GM10248 (cell line): ENCODE measurements around the gene RASSF8.

ENCODE experiments used
- CTCF ChIA-PET: fragments of 300-600 bp; sonication (Branson Sonifier 250); formaldehyde crosslinking; extraction: SDS; loops from one replicate; lab custom pipeline; 2021; ENCODE audit warnings: antibody characterized with exemption; lab: Yijun Ruan, JAX
- POLR2A ChIA-PET: fragments of 350-650 bp; sonication (Branson Sonifier 250); formaldehyde crosslinking; extraction: SDS; loops from one replicate; lab custom pipeline; 2020; ENCODE audit warnings: antibody characterized with exemption; lab: Yijun Ruan, JAX
- DNase-seq: peaks from one replicate; pipeline ENCODE4 v3.0.0; 2012; ENCODE audit errors: extremely low spot score
- TF ChIP-seq, protein P1 (sequence below): IDR thresholded peaks from 2 replicates; pipeline ENCODE4 v1.5.1; 2012; ENCODE audit warnings: mild to moderate bottlenecking, low read depth; ENCODE audit errors: extremely low read depth, missing control alignments, control extremely low read depth

RASSF8 gene

DNA sequence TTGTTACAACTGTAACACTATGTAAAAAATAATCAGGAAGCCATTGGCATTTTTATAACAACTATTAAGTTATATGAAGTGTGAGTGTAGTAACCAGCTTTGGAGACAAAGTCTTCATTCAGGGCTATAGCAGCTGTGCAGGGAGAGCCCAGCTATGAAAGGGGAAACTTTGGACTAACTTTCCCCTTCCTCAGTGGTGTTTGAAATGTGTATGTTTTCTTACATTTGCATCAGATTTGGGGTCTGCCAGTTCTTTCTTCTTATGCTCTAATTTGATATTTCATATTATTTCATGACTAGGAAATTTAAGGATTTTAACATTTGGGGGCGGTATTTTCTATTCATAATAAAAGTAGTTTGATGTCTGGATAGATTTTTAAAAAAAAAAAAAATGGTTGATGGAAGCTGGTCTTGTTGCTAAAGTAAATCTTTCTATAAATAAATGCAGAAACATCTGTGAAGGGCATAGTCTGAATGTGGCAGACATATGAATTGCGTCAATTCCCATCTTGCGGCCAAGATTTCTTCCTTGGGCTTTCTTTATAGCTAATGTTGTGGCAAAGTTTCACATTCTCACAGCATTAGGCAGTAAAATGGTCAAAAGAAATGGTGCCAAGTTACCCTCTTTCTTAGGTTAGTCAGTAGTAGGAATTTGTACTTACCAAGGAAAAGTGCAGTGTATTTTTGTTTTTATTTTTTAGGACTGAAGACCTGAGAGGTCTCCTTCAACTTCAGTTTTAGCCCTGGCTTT is 35.6 kb downstream of the RASSF8 start:
- ChIA-PET CTCF (no interaction called here), POLR2A (no interaction called here)
- TF ChIP-seq, protein P1, sequence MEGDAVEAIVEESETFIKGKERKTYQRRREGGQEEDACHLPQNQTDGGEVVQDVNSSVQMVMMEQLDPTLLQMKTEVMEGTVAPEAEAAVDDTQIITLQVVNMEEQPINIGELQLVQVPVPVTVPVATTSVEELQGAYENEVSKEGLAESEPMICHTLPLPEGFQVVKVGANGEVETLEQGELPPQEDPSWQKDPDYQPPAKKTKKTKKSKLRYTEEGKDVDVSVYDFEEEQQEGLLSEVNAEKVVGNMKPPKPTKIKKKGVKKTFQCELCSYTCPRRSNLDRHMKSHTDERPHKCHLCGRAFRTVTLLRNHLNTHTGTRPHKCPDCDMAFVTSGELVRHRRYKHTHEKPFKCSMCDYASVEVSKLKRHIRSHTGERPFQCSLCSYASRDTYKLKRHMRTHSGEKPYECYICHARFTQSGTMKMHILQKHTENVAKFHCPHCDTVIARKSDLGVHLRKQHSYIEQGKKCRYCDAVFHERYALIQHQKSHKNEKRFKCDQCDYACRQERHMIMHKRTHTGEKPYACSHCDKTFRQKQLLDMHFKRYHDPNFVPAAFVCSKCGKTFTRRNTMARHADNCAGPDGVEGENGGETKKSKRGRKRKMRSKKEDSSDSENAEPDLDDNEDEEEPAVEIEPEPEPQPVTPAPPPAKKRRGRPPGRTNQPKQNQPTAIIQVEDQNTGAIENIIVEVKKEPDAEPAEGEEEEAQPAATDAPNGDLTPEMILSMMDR, result no peak
- no peak for DNase-seq

DNA sequence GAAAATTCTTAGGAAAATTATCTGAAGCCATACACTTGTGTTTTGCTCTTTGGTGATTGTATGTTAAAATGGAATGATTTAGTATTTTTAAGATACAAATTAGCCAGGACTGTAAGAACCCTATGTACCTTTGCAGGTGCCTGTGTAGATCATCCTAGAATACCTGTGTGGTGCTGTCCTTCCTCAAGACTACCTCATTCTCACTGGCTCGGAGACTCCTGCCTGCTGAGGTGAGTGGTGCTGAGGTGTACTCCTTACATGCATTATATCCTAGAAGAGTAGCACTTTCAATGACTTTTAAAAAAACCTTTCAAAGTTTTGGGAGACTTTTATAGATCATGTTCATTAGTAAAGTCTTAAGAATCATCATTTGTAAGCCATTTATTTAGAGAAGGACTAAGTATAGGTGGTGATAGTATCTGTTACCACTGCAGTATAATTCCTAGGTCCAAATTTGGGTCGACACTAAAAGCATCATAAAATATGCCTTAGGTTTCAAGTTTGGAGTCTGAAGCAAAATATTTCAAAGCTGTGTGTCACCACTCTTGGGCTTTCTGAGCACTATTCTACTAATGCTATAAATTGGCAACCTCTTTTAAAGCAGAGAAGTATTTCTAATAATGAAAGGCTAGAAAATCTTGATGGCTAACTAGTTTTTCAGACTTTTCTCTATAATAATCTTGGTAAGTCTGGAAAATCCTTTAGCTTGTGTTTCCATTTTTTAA is 36.6 kb downstream of the RASSF8 start:
- TF ChIP-seq, protein P1, result no peak
- ChIA-PET CTCF (no interaction called here), POLR2A (no interaction called here)
- no peak for DNase-seq

DNA sequence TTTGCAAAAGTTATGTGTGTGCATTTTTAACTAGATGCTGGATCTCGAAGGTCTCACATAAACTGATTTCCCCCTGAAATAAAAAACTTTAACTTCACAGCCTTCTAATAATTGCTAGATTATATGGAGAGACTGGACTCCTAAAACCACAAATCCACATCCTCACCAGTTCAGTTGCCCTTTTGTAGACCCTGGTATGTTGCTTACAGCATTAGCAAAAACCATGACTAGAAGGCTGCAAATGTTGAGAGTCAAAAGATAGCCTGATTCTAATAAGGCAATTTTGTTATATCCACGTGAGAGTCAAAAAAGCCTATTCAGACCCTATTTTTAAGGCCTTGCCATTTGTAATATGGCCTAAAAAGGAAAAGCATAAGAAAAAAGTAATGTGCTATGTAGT is 37.4 kb downstream of the RASSF8 start:
- POLR2A ChIA-PET, result no interaction called here
- DNase-seq, result no peak
- CTCF ChIA-PET, result no interaction called here
- TF ChIP-seq, protein P1, result no peak

DNA sequence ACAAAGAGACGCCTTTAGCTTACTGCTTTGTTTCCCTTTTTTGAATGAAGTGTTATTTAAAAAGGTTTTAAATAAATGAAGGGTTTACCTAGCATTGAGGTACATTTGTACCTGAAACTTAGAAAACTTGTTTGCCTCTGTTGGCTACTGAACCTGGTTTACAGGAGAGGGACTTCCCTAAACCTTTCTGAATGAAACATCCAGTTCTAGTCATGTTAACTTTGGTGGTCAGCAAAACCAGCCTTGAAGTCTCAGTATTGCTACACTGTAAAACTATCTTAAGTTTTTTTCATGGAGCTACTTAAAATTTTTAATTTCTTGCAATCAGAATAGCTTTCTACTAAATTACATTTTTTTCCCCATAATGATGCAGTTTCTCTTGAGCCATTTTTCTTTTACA is 38.2 kb downstream of the RASSF8 start:
- CTCF ChIA-PET, result no interaction called here
- DNase-seq, result no peak
- POLR2A ChIA-PET, result no interaction called here
- TF ChIP-seq, protein P1, result no peak

DNA sequence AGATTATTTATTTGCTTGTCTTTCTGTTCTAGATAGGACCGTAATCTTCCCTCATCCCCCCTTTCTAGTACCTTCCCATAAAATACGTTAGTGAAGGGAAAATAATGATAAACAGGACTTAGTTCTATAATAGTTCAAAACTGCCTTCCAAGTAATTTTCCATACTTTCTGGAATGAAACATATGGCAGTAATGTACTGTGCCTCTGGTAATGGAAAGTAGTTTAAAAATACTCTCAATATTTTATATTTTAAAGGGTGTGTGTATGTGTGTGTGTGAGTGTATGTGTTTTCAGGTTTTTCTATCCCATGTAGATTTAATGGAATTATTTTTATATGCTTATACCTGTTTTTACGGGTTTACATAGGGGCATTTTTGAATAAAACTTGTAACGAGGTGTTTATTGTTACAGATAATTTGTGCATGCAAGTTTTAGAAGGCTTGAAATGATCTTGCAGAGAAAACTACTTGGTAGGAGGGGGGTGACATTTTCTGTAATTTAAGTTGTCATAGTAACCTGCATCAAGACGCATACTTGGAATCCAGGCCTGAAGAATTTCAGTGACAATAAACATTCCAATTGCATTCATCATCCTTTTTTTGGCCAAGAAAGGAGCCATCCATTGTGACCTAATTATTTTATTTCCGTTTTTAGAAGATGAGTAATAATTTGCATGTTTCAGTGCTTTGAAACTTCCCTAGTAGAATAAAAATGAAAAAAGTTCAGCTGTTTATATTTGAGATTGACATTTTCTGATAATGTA is 38.9 kb downstream of the RASSF8 start:
- DNase-seq, result no peak
- TF ChIP-seq, protein P1, result no peak
- CTCF ChIA-PET, result interaction anchor here (1.6 kb wide), 1 partner anchor 560 kb away, joined by 3 read pairs; no protein-coding TSS in a partner anchor
- POLR2A ChIA-PET, result interaction anchor here (0.8 kb wide), 1 partner anchor 13 kb away, joined by 3 read pairs; no protein-coding TSS in a partner anchor

DNA sequence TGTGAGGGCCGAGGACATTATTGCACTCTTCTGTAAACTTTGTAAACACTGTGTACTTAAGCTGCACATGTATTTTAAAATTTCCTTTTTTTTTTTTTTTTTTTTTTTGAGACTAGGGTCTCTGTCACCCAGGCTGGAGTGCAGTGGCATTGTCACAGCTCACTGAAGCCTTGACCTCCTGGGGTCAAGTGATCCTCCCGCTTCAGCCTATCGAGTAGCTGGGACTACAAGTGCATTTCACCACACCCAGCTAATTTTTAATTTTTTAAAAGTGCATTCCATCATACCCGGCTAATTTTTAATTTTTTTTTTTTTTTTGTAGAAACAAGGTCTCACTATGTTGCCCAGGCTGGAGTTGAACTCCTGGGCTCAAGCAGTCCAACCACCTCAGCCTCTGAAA is 42.4 kb downstream of the RASSF8 start:
- ChIA-PET POLR2A (no interaction called here), CTCF (no interaction called here)
- no peak for DNase-seq
- TF ChIP-seq, protein P1, result no peak
